Hematopoietic multipotent progenitor cell treated with erythropoietin and hydrocortisone succinate and interleukin-3 and kit ligand, for 4 days (in vitro differentiated cells): ENCODE measurements around the gene SERPING1.
A peak's percentile ranks its signal among the peaks of the same experiment; 100 is the strongest.

Experiments used
- DNase-seq: peaks from one replicate; pipeline ENCODE4 v3.0.0-alpha.2; 2015

SERPING1 gene

DNA sequence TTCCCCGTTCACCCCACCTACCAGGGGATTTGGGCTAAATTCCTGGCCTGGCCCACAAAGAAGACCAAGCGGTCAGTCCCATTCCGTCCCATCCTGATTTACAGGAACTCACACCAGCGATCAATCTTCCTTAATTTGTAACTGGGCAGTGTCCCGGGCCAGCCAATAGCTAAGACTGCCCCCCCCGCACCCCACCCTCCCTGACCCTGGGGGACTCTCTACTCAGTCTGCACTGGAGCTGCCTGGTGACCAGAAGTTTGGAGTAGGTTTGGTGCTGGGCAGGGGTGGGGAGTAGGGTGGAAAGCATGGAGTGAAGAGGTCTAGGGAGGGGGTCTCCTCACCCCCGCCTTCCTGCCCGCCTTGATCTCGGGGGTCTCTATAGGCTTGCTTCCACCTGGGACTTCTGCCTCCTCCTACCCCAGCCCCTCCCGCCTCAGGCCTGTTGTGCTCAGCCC lies at the start of gene SERPING1:
SERPING1 (plus strand) TSS at position 225 of the 455 bp plus-strand sequence. CDS start 586 bp downstream, outside the sequence.
- no peak for DNase-seq

DNA sequence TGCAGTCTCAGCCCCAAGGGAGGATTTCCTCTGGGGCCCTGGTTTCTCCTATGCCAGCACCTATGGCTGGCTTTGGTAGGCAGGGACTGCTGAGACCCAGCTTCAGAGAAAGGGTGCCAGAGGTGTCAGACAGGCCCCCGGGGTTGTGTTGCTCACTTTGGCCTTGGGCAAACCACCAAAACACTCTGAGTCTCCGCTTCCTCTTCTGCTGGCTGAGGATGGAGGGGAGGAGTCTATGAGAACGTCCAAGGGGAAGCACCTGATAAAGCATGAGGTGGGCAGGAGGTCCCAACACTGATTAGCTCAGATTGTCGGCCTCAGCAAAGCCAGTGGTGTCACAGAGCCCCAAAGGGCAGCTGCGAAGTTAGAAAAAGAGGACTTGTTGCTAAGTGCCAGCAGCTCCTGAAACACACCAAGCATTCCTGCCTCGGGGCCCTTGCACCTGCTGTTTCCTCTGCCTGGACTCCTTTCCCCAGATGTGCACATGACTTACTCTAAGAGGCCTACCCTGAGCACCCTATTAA lies 49.6 kb upstream of the SERPING1 start:
- peak; percentile 73 for DNase-seq

DNA sequence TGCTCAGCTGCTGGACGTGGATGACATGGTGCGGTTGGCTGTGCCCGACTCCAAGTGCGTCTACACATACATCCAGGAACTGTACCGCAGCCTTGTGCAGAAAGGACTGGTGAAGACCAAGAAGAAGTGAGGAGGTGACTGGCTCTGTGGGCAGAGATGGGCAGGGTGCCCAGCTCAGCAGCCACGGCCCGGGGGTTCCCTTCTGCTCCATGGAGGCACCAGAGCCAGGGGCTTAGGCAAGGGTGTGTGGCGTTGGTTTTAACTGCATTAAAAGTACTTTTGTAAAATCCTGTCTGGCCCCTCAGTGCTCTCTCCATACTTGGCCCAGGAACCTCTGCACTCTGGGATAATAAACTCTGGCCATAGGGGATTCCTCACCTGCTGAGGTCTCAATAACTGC lies 47.5 kb upstream of the SERPING1 start:
- no peak for DNase-seq

DNA sequence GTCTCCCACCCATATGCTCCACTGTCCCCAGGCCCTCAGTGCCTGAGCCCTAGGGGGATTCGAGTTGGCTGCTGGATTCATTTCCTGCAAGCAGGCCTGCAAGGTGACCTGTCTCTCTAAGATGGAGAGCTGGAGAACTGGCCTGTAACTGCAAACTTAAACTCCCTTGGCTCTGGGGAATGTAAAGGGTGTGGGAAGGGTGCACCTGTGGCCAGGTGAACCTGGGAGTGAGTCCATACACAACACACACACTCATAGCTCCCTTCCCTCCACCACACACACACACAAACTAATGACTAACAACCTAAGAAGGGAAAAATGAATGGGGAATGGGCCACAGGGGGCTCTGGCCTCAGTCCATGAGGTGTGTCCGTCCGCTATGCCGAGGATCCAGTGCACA lies 45.5 kb upstream of the SERPING1 start:
- no peak for DNase-seq

DNA sequence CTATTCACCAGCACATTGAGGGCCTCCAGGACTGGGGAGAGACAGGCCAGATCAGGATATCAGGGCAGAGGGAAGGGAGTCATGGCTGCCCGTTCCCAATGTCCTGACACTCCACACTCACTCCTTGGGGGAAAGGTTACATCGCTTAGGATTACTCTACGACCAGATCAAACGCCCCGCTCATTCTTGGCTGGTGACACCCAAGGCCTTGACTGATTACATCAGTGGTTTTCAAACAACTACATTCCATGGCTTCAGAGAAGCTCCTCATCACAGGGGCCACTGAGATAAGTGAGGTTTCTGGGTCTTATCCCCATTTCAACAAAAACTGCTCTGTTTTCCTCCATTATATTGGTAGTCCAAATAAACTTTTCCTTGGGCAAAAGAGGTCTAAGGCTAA lies 45.0 kb upstream of the SERPING1 start:
- no peak for DNase-seq

DNA sequence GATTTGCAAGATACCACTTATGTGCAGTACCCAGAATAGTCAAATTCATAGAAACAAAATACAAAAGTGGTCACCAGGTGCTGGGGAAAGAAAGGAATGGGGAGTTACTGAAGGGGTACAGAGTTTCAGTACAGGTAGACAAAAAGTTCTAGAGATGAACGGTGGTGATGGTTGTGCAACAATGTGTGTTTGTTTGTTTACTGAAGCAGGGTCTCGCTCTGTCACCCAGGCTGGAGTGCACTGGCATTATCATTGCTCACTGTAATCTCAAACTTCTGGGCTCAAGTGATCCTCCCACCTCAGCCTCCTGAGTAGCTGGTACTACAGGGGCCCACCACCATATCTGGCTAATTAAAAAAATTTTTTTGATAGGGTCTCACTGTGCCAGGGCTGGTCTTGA lies 42.1 kb upstream of the SERPING1 start:
- DNase-seq: no peak

DNA sequence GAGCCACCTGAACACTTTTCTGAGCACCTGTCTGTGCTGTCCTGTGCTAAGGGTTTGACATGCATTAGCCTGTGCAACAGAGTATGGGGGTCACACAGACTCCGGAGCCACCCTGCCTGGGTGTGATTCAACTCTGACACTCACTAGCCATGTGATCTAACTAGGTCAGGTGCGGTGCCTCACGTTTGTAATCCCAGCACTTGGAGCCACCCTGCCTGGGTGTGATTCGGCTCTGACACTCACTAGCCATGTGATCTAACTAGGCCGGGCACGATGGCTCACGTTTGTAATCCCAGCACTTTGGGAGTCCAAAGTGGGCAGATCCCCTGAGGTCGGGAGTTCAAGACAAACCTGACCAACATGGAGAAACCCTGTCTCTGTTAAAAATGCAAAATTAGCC lies 41.4 kb upstream of the SERPING1 start:
- DNase-seq: no peak

DNA sequence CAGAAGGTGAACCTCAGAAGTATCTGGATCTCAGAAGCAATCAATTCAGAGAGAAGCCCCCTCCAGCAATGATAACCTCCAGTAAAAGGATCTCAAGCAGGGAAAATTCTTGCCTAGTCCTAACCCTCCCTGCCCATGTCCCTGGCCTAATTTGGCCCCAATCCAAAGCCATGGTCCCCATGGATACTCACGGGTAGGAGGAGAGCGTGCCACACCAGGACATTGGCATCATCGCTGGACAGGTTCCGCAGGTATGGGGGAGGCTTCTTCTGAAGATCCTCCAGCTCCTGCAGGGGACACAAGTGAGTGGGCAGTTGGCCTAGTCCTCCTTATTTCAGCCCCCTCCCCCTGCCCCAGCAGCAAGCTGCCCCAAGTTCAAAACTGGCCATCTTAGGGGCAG lies 37.3 kb upstream of the SERPING1 start:
- no peak for DNase-seq

DNA sequence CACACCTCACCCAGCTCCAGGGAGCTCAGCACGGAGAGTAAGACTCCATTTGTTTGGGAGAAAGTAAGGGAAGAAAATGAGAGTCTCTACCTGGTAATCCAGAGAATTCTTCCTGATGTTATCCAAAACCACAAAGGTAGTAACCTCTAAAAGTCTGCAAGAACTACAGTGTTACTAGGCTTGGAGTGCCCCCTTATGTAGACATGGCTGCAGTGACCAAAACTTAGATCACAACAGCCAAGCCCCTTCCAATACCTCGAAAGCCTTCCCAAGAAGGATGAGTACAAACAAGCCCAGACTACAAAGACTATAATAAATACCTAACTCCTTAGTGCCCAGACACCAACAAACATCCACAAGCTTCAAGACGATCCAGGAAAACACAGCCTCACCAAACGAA lies 34.9 kb upstream of the SERPING1 start:
- no peak for DNase-seq

DNA sequence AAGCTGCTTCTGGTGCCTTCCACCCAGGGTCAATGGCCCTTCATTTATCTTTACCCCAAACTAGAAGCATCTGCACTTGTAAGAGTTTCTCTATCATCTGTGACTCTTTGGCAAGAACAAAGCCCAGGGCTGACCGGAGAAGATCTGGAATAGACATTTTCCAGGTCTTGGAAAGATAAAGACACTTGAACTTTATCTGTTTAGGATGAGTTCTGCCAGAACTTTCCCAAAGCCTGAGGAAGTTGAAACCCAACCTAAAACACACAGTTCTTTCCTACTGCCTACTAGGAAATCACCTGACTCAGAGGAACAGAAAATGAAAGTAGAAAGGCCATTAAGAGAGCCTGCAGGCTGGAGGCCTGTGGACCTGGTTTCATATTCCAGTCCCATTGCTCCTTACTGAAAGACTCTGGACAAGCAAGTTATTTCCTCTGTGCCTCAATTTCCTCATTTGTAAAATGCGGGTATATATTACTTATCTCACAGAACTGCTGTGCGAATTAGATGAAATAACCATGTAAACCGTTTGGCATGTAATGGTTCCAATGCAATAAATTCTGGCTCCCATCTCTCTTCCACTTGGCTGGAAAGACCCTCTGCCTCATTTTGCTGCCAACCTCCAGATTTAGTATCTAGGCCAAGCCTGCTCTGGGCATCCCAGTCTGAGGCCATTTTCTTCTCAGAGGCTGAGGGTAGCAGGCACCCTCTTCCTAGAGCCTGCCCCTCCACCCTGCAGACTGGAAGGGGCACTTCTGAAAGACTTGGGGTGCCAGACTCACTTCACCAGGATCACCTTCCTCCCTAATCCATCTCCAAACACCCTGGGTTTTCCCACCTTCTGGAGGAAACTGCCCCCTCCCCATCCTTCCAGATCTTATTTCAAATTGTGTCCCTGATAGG lies 31.2 kb upstream of the SERPING1 start:
- DNase-seq: peak; percentile 72

DNA sequence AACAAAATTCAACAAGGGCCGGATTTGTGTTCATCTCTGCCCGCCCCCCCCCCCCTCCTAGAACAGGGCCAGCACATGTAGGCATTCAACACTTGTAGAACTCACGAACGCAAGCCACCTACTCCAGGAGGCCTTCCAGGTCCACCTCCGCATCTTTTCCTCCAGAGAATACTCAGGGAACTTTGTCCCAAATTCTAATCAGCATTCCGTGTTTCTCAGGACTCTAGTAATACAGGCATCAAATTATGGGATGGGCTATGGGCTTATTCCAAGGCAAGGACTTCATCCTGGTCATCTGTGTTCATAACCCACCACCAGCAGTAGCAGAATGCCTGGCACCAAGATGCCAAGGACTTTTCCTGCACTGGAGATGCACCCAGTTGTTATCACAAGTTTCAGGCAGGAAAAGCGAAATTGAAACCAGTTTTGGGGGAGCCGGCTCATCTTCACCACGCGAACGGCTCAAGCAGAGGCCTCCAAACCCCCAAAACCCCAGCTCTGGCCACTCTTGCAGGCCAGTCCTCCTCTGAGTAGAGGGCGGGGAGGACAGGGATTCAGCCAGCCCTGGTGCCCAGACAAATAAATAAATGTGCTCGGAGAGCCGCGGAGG lies 30.5 kb upstream of the SERPING1 start:
- DNase-seq: peak; percentile 55

DNA sequence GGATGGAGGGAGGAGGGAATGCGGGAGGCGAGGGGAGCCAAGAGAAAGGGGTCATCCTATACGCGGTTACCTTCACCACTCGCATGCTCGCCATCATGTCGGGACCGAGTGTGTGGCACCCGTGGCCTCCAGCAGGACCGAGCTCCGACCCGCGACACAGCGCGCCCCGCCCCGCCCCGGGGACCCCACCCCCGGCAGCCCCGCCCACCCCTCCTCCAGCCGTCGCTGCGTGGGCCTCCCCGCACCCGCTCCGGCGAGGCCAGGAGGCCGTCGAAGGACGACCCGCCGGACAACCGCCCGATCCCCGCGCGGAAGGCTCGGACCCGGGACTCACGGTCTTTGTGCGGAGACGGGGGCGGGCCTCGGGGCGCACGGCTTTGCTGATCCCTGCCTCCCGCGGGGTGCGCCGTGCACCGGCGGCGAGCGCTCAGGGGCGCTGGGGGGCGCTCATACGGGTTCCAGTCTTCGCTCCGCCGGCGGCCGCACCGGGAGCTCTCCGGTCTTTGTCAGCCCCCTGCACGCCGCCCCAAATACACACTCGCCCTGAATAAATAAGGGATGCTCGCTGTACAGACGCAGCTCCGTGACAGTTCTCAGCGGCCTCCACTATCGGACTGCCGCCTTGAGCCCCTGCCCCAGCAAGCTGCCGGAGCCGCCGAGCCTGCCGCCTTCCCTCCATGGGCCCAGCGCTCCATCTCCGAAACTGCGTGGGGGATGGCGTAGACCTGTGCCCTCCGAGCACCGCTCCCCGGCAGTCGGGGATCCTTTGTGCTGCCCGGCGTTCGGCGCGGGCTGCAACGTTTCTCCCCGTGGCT lies 29.8 kb upstream of the SERPING1 start, which contains the start of gene UBE2L6:
UBE2L6 (minus strand) TSS at position 158 of the 815 bp plus-strand sequence; CDS start at position 97, 61 bp downstream.
- peak; percentile 79 for DNase-seq

DNA sequence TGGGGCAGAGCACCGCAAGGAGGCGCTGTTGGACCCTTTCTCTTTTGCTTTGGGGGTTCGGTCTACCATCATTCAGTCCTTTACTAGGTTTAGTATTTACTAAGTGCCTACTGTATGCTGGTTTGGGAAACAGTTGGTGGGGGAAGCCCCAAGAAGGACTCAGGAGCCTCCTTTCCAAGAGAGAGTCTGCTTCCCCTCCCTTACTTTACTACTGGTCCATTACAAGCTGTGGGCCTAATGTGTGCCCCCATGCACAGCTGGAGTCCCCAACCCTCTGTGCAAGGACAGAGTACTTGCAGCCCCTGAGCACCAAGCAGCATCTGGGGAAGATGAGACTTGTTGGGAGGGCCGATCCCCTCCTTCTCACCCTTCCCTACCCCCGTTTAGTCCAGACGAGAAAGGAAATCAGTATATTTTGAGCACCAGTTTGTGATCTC lies 29.1 kb upstream of the SERPING1 start:
- DNase-seq: peak; percentile 92

DNA sequence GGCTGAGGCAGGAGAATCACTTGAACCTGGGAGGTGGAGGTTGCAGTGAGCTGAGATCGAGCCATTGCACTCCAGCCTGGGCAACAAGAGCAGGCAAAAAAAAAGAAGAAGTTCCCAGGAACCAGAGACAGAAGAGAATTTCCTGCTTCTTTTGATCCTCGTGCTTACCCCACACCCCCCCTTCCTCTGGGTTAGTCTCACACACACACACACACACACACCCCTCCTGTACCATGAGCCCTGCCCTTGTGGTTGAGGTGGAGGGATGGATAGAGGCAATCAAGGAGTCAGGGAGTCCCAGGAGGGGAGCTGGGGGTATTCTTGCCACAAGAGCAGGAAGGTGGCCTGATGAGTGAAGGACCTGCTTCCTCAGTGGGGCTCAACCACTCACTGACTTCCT lies 25.9 kb upstream of the SERPING1 start:
- DNase-seq: peak; percentile 61

DNA sequence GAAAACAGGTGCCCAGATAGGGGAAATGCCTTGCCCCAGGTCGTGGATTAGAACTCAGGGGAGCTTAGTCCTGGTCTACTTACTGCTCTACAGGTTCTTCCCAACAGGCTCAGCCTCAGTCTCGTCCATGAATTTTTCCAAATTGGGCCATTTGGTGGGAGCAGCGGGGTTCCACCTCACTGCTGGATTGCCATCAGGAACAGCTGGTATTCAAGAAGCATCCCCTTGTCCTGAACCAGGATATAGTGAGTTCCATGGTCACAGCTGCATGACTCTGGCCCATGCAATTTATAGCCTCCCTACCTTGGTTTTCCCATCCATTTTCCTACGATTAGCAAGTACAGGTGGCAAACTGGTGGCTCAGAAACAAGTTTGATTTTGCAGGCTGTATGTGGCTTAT lies 23.4 kb upstream of the SERPING1 start:
- DNase-seq: no peak

DNA sequence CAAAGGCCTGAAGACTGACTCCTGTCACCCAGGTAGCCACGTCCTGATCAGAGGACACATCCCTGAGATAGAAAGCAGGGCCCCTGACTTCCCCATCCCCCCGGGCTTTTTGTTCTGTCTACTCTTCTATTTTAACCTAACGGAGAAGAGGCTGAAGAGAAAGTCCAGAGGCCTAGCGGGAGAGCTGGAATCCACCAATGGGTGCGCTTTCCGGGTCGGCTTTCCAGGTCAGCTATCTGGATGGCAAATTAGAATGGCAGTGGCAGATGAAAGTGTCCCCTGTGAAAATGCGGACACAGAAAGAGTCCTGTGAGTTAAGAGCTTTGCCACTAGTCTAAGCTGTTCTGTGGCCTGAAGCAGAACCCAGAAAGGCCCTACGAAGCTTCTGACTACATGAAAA lies 13.1 kb upstream of the SERPING1 start:
- no peak for DNase-seq

DNA sequence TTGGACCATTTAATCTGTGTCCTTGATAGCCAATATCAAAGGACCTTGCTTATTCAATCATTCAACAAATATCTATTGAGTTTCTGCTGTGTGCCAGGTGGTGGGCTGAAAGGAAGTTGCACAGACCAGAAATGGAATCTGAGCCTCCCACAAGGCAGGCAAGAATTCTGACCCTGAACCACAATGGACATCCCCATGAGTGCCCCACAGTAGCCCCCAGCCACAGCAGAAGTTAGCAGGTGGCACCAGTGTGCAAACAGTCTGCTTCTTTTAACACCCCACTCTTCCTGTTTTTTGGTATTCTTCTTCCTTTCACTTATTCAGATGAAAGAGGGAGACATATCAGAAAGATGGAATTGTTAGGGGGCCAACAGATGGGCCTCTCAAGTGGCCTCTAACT lies 12.2 kb upstream of the SERPING1 start:
- DNase-seq: peak; percentile 45

DNA sequence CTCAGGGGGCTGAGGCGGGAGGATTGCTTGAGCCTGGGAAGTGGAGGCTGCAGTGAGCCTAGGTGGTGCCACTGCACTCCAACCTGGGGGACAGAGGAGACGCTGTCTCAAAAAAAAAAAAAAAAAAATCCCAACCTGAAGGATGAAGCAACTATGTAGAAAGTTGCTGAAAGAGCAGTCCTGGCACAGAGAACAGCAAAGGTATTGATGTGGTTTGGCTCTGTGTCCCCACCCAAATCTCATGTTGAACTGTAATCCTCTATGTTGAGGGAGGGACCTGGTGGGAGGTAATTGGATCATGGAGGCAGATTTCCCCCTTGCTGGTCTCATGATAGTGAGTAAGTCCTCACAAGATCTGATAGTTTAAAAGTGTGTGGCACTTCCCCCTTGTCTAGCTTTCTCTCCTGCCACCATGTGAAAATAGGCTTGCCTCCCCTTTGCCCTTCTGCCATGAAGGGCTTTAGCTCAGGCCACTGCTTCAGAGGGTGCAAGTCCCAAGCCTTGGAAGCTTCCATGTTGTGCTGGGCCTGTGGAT lies 10.7 kb upstream of the SERPING1 start:
- no peak for DNase-seq

DNA sequence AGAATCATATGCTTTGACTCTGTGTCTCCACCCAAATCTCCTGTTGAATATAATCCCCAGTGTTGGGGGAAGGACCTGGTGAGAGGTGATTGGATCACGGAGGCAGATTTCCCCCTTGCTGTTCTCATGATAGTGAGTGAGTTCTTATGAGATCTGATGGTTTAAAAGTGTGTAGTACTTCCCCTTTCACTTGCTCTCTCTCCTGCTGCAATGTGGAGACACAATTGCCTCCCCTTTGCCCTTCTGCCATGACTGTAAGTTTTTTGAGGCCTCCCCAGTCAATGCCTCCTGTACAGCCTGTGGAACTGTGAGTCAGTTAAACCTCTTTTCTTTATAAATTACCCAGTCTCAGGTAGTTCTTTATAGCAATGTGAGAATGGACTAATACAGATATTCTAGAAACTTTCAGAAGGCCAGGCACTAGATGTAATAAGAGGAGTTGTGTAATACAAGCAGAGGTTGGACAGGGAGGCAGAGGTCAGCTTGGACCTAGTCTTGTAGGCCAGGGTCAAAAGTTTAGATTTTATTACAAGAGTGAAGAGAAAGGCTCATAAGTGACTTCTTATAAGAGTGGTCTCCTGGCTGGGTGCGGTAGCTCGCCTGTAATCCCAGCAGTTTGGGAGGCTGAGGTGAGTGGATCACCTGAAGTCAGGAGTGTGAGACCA lies 9.3 kb upstream of the SERPING1 start:
- DNase-seq: peak; percentile 64

DNA sequence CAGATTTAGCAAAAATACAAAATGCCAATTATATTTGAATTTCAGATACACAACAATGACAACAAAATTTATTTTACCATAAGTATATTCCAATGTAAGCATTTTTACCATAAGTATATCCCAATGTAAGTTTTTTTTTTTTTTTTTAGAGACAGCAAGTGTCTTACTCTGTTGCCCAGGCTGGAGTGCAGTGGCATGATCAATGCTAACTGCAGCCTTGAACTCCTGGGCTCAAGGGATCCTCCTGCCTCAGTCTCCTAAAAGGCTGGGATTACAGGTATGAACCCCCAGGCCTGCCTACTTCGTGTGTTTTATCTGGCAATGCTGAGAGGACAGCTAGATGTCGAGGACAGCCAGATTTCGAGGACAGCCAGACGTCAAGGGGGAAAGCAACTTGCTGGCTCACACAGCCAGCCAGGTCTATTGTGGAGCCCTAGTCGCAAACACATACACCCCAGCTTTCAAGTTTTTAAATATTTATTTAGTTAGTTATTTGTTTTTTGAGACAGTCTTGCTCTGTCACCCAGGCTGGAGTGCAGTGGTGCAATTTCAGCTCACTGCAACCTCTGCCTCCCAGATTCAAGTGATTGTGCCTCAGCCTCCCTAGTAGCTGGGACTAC lies 1.1 kb upstream of the SERPING1 start:
- no peak for DNase-seq
